Right lobe of liver (tissue), 6 donors: Measurements from ENCODE around the gene LIX1. TPM values are rescaled to one million over a fixed set of nuclear protein-coding genes. Genes with fewer than 3 reads are reported as not detected.
"Not testable (repeated sequence)": the region's sequence is repeated elsewhere in the genome, so short reads cannot be mapped to it uniquely, and the experiment has no call there.

Experiments
- ATAC-seq, 4 donors: fragments of 200-7000 bp; cut with Tn5 transposase; one replicate each; pipeline ENCODE4 v1.9.1; 2020; ENCODE audit warnings: mild to moderate bottlenecking in 4 of 4, moderate library complexity in 4 of 4
- DNase-seq, 3 donors: peaks; one replicate each; pipeline ENCODE4 v3.0.0-alpha.2; 2020
- H3K27ac ChIP-seq, 3 donors: fragments of 200-600 bp; one replicate each; pipeline ENCODE4 v1.8.0; 2022
- H3K27me3 ChIP-seq, 2 donors: fragments of 200-600 bp; one replicate each; pipeline ENCODE4 v1.8.0; 2022
- H3K36me3 ChIP-seq, 4 donors: fragments of 200-600 bp; sonication (generic) in 1 of 4; one replicate each; pipeline versions ENCODE4 v1.5.1 to v1.8.0; 2017 to 2022; ENCODE audit warnings: control low read depth in 1 of 4
- H3K4me1 ChIP-seq, 4 donors: fragments of 200-600 bp; sonication (generic) in 1 of 4; one replicate each; pipeline versions ENCODE4 v1.5.1 to v1.8.0; 2017 to 2022; ENCODE audit warnings: control low read depth in 1 of 4
- H3K4me3 ChIP-seq, 3 donors: fragments of 200-600 bp; one replicate each; pipeline ENCODE4 v1.8.0; 2022
- H3K9me3 ChIP-seq, 4 donors: fragments of 200-600 bp; sonication (generic) in 1 of 4; one replicate each; pipeline versions ENCODE4 v1.5.1 to v1.8.0; 2017 to 2022; ENCODE audit warnings: control low read depth in 1 of 4
- CTCF ChIP-seq, 4 donors: fragments of 200-600 bp in 3 of 4; fragments of 450-650 bp in 1 of 4; IDR thresholded peaks; one replicate each; pipeline versions ENCODE4 v1.5.1 to v1.8.0; 2016 to 2022; ENCODE audit warnings: antibody characterized with exemption in 4 of 4, mild to moderate bottlenecking in 2 of 4
- POLR2A ChIP-seq: fragments of 450-650 bp; IDR thresholded peaks from one replicate; pipeline ENCODE4 v1.6.1; 2017; ENCODE audit warnings: antibody characterized with exemption, mild to moderate bottlenecking
- whole genome bisulfite sequencing: methylation state at CpG from one replicate; pipeline ENCODE4 v1.1.6; 2018; ENCODE audit warnings: low coverage, low lambda C conversion rate; ENCODE audit not compliant: insufficient coverage; ENCODE audit errors: missing lambda C conversion rate; 5-methylcytosine and 5-hydroxymethylcytosine counted together
- intact Hi-C, 2 donors: fragments of 100-400 bp; cut with DNase I; formaldehyde crosslinking; loops; one replicate each; pipeline versions ENCODE4 v1.11.2 to v1.14.1; 2022
- total RNA-seq, 6 experiments: library from RNA; depleted of rRNA in 2 of 6; stranded (reverse); fragments of >200 nt in 2 of 6; fragmentation: NEBNext Ultra II Directional in 3 of 6; extraction: Animal tissue kit (Norgen Biotek cat#: 25700) in 3 of 6; gene quantifications; one replicate each; pipeline versions ENCODE4 v1.1.0 to v1.2.4, GENCODE V29; 2016 to 2023
- donor health status: DM: no; HTN: yes; CAD: no.
- donor health status: DM: no; HTN: no; CAD: no.
- donor health status: DM: no; HTN: no; CAD: no.
- donor health status: DM: no; HTN: yes; CAD: no.
- donor health status: DM: no; HTN: yes; CAD: no.

The LIX1 gene
- total RNA-seq, 6 experiments from 2014 or later = not detected

GRCh38 chr5:97089149-97089801, 53.1 kb downstream of the LIX1 start:
- Histone ChIP-seq H3K9me3 (no peaks in the 10 kb centered on the region), H3K27ac (no peak overlapping the region), H3K27me3 (no peaks in the 10 kb centered on the region), H3K4me1 (no peaks in the 10 kb centered on the region), H3K4me3 (no peak overlapping the region), H3K36me3 (no peaks in the 10 kb centered on the region)
- DNase-seq (no peak), ATAC-seq (no peak)
- intact Hi-C loops = no loop called here
- TF ChIP-seq CTCF (IDR thresholded peaks at IDR 0.05) = no peak
- TF ChIP-seq POLR2A = no peak
- WGBS = 66% methylated on average over 6 of the region's 6 CpGs

GRCh38 chr5:97088774-97089148, 53.6 kb downstream of the LIX1 start:
- no peaks in the 10 kb centered on the region for H3K9me3 ChIP-seq
- H3K36me3 ChIP-seq = no peaks in the 10 kb centered on the region
- no peak overlapping the region for H3K27ac ChIP-seq
- ATAC-seq = no peak
- no peak for DNase-seq
- no peaks in the 10 kb centered on the region for H3K27me3 ChIP-seq
- H3K4me3 ChIP-seq = no peak overlapping the region
- intact Hi-C loops = no loop called here
- TF ChIP-seq CTCF (IDR thresholded peaks at IDR 0.05) (no peak), POLR2A (no peak)
- WGBS = 48% methylated on average over 2 of the region's 2 CpGs
- no peaks in the 10 kb centered on the region for H3K4me1 ChIP-seq

GRCh38 chr5:97087138-97087537, 55.3 kb downstream of the LIX1 start:
- WGBS = 72% methylated on average over 3 of the region's 4 CpGs
- DNase-seq (no peak), ATAC-seq (no peak)
- Histone ChIP-seq H3K4me3 (no peak overlapping the region), H3K4me1 (no peaks in the 10 kb centered on the region), H3K27me3 (no peaks in the 10 kb centered on the region), H3K27ac (no peak overlapping the region), H3K9me3 (no peaks in the 10 kb centered on the region), H3K36me3 (no peaks in the 10 kb centered on the region)
- TF ChIP-seq POLR2A (no peak), CTCF (IDR thresholded peaks at IDR 0.05) (no peak)
- intact Hi-C loops = no loop called here

GRCh38 chr5:97085459-97086181, 56.8 kb downstream of the LIX1 start:
- Histone ChIP-seq H3K4me3 (no peak overlapping the region), H3K9me3 (no peaks in the 10 kb centered on the region), H3K27ac (no peak overlapping the region), H3K27me3 (no peaks in the 10 kb centered on the region), H3K4me1 (no peaks in the 10 kb centered on the region), H3K36me3 (no peaks in the 10 kb centered on the region)
- WGBS = 90% methylated on average over 4 of the region's 22 CpGs
- no peak for TF ChIP-seq POLR2A
- TF ChIP-seq CTCF (IDR thresholded peaks at IDR 0.05) = no peak
- DNase-seq (peak in 1 of 3 donors; percentile 21), ATAC-seq (peak in 1 of 4 donors; percentile 19)
- intact Hi-C loops = no loop called here

- H3K36me3 ChIP-seq, H3K4me3 ChIP-seq, H3K27me3 ChIP-seq, DNase-seq, H3K4me1 ChIP-seq, H3K9me3 ChIP-seq, H3K27ac ChIP-seq, ATAC-seq, intact Hi-C loops: not testable (repeated sequence)
- WGBS = 80% methylated on average over 1 of the region's 21 CpGs
These were observed 57.5 kb downstream of the LIX1 start for GRCh38 chr5:97084782-97085458.
